Endothelial cell of umbilical vein (primary cell): ENCODE measurements around the gene TUBB4B. TPM values are rescaled to one million over a fixed set of nuclear protein-coding genes. Genes with fewer than 3 reads are reported as not detected.
A peak's percentile ranks its signal among the peaks of the same experiment; 100 is the strongest.

Source experiments
- BruUV-seq: library from RNA; stranded (reverse); fragments of 400-500 nt; replicated peaks from 2 replicates; lab custom pipeline; 2021; lab: Mats Ljungman, UMichigan
- CTCF ChIA-PET: fragments of 300-600, 350-600 bp; sonication (Branson Sonifier 250); formaldehyde crosslinking; loops from one replicate; lab custom pipeline; 2021; ENCODE audit warnings: antibody characterized with exemption, inconsistent platforms; lab: Charles Lee
- POLR2A ChIA-PET: fragments of 300-600, 350-600 bp; sonication (Branson Sonifier 250); formaldehyde crosslinking; loops from one replicate; lab custom pipeline; 2021; ENCODE audit warnings: antibody characterized with exemption, inconsistent platforms; lab: Charles Lee
- DNase-seq: peaks from one replicate; pipeline ENCODE4 v3.0.0-alpha.2; 2011; ENCODE audit warnings: low read depth, low spot score
- FAIRE-seq: peaks from 2 replicates; lab custom pipeline; 2011; peaks lifted over from hg19 to GRCh38; lab: Jason Lieb, UNC
- H2AFZ ChIP-seq: 2 replicates; pipeline ENCODE4 v1.6.0; 2012; ENCODE audit warnings: low read depth, low read length, control low read depth, inconsistent platforms
- H3K27ac ChIP-seq: 2 replicates; pipeline ENCODE4 v1.5.1; 2011; ENCODE audit warnings: low read depth, mild to moderate bottlenecking, control low read depth, low read length, moderate library complexity; ENCODE audit not compliant: insufficient read depth
- H3K27me3 ChIP-seq, 2 experiments: 2 replicates each; pipeline versions ENCODE4 v1.6.0 to v1.6.1; 2011; ENCODE audit warnings: low read length in 2 of 2, mixed read lengths in 1 of 2; ENCODE audit not compliant: control insufficient read depth in 2 of 2, insufficient read depth in 2 of 2
- H3K36me3 ChIP-seq, 2 experiments: 2 replicates in 1 of 2; 3 replicates in 1 of 2; pipeline ENCODE4 v1.5.1; 2011; ENCODE audit warnings: low read length in 2 of 2, mild to moderate bottlenecking in 1 of 2, moderate library complexity in 1 of 2; ENCODE audit not compliant: control insufficient read depth in 2 of 2, insufficient read depth in 2 of 2; ENCODE audit errors: extremely low read depth in 1 of 2
- H3K4me1 ChIP-seq: 3 replicates; pipeline ENCODE4 v1.5.1; 2011; ENCODE audit warnings: mild to moderate bottlenecking, low read length; ENCODE audit not compliant: control insufficient read depth, insufficient read depth; ENCODE audit errors: extremely low read depth
- H3K4me2 ChIP-seq: 2 replicates; pipeline ENCODE4 v1.6.1; 2011; ENCODE audit warnings: low read length, control low read depth, mixed read lengths; ENCODE audit not compliant: insufficient read depth
- H3K4me3 ChIP-seq, 3 experiments: fragments of 200-600 bp in 1 of 3; sonication (generic), shearing (Covaris generic) in 1 of 3; replicated peaks in 1 of 3; 2 replicates each; pipeline ENCODE4 v1.5.1; 2011 to 2016; ENCODE audit warnings: control low read depth in 3 of 3, low read length in 3 of 3, mild to moderate bottlenecking in 2 of 3, inconsistent platforms in 1 of 3, low read depth in 1 of 3, moderate library complexity in 1 of 3; ENCODE audit not compliant: insufficient read depth in 1 of 3
- H3K79me2 ChIP-seq: 2 replicates; pipeline ENCODE4 v1.6.0; 2012; ENCODE audit warnings: low read length, inconsistent platforms; ENCODE audit not compliant: control insufficient read depth, insufficient read depth
- H3K9ac ChIP-seq: replicated peaks from 2 replicates; pipeline ENCODE3; 2011; ENCODE audit warnings: low read length, control low read depth; ENCODE audit not compliant: insufficient read depth; ENCODE audit errors: extremely low read depth
- H3K9me1 ChIP-seq: replicated peaks from 3 replicates; pipeline ENCODE4 v1.6.0; 2011; ENCODE audit warnings: mild to moderate bottlenecking, low read length; ENCODE audit not compliant: control insufficient read depth, insufficient read depth; ENCODE audit errors: extremely low read depth
- H3K9me3 ChIP-seq: replicated peaks from 2 replicates; pipeline ENCODE4 v1.5.1; 2012; ENCODE audit warnings: low read length, inconsistent platforms; ENCODE audit not compliant: control insufficient read depth, insufficient read depth
- H4K20me1 ChIP-seq: replicated peaks from 2 replicates; pipeline ENCODE3; 2011; ENCODE audit warnings: mild to moderate bottlenecking, low read length; ENCODE audit not compliant: control insufficient read depth, insufficient read depth; ENCODE audit errors: extremely low read depth
- EZH2 ChIP-seq: IDR thresholded peaks from 2 replicates; pipeline ENCODE4 v1.6.1; 2012; ENCODE audit warnings: borderline replicate concordance, low read depth, mild to moderate bottlenecking, moderate library complexity, low read length, inconsistent platforms; ENCODE audit not compliant: severe bottlenecking
- FOS ChIP-seq: IDR thresholded peaks from 2 replicates; pipeline ENCODE4 v1.6.1; 2011; ENCODE audit warnings: mild to moderate bottlenecking, low read length, moderate library complexity, borderline replicate concordance; ENCODE audit not compliant: insufficient read depth
- GATA2 ChIP-seq: IDR thresholded peaks from 2 replicates; pipeline ENCODE4 v1.7.0; 2011; ENCODE audit warnings: low read depth, mild to moderate bottlenecking, moderate library complexity, mixed read lengths, low read length; ENCODE audit not compliant: insufficient read length, insufficient read depth
- MYC ChIP-seq: IDR thresholded peaks from one replicate; pipeline ENCODE4 v1.6.1; 2011; ENCODE audit warnings: mild to moderate bottlenecking, low read depth, low read length
- POLR2AphosphoS5 ChIP-seq: IDR thresholded peaks from 2 replicates; pipeline ENCODE4 v1.6.1; 2012; ENCODE audit warnings: low read depth, mild to moderate bottlenecking, control low read depth, low read length, moderate library complexity; ENCODE audit not compliant: insufficient read depth
- dilution Hi-C: fragments of 300-500 bp; cut with MboI; formaldehyde crosslinking; loops from one replicate; pipeline ENCODE4 v1.15.0; 2019; ENCODE audit warnings: low sequenced_read_pairs; ENCODE audit not compliant: extremely low pct_ligation_motif_present
- intact Hi-C: fragments of 100-400 bp; cut with micrococcal nuclease; formaldehyde crosslinking; loops from one replicate; pipeline ENCODE4 v1.10.0; 2022
- polyA plus RNA-seq, 4 experiments: library from polyadenylated mRNA; depleted of rRNA in 3 of 4; stranded (reverse) in 3 of 4; unstranded in 1 of 4; fragments of >200 nt; gene quantifications; 2 replicates each; pipeline versions ENCODE4 v1.2.1 to v1.2.3, GENCODE V29; 2011 to 2012; ENCODE audit warnings: missing spikeins in 1 of 4
- total RNA-seq: library from RNA; stranded (reverse); gene quantifications from 2 replicates; pipeline ENCODE4 v1.2.3, GENCODE V29; 2021
- TF ChIP-seq, protein P1 (sequence below), 2 donors: IDR thresholded peaks; 1 replicate in 1 of 2; 2 replicates in 1 of 2; pipeline ENCODE4 v1.5.1; 2011; ENCODE audit warnings: low read length in 2 of 2, mild to moderate bottlenecking in 2 of 2, moderate library complexity in 2 of 2, control low read depth in 1 of 2, inconsistent platforms in 1 of 2, low read depth in 1 of 2; ENCODE audit not compliant: insufficient read depth in 1 of 2; ENCODE audit errors: extremely low read depth in 1 of 2
- TF ChIP-seq, protein P2 (sequence below): IDR thresholded peaks from 2 replicates; pipeline ENCODE4 v1.6.1; 2011; ENCODE audit not compliant: insufficient read depth, insufficient read length

Gene TUBB4B
- total and polyA plus RNA-seq, 2 donors (not counting 3 experiments of a cell fraction or from before 2014, with no cell fraction given) = 418 to 558 TPM

DNA sequence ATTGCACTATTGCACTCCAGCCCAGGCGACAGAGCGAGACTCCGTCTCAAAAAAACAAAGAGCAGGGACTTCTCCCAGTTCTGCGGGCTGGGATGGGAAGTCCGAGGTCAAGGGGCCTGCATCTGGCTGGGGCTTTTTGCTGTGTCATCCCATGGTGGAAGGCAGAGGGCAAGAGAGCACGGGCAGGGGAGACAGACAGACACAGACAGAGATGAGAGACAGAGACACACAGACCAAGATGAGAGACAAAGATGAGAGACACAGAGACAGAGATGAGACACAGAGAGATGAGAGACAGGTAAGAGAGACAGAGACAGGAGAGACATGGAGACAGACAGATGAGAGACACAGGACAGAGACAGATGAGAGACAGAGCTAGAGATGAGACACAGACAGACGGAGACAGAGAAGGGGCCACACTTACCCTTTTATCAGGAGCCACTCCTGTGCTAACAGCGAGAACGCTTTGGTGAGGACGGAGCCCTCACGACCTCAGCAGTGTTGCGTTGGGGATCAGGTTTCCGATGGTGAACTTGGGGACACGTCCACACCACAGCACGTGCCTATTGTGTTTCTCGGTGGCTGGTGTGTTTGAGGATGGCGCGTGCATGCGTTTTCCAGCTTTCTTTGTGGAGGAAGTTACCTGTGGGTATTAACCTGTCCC, 27.6 kb downstream of the TUBB4B start:
- TF ChIP-seq FOS (no peak), MYC (no peak), EZH2 (no peak), POLR2AphosphoS5 (peak; percentile 57), GATA2 (no peak)
- TF ChIP-seq, protein P1, sequence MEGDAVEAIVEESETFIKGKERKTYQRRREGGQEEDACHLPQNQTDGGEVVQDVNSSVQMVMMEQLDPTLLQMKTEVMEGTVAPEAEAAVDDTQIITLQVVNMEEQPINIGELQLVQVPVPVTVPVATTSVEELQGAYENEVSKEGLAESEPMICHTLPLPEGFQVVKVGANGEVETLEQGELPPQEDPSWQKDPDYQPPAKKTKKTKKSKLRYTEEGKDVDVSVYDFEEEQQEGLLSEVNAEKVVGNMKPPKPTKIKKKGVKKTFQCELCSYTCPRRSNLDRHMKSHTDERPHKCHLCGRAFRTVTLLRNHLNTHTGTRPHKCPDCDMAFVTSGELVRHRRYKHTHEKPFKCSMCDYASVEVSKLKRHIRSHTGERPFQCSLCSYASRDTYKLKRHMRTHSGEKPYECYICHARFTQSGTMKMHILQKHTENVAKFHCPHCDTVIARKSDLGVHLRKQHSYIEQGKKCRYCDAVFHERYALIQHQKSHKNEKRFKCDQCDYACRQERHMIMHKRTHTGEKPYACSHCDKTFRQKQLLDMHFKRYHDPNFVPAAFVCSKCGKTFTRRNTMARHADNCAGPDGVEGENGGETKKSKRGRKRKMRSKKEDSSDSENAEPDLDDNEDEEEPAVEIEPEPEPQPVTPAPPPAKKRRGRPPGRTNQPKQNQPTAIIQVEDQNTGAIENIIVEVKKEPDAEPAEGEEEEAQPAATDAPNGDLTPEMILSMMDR (IDR thresholded peaks at IDR 0.05; ENCODE audit: extremely low read depth in 1 of 2, insufficient read depth in 1 of 2, low read depth in 1 of 2, low read length in 2 of 2) = no peak
- TF ChIP-seq, protein P2, sequence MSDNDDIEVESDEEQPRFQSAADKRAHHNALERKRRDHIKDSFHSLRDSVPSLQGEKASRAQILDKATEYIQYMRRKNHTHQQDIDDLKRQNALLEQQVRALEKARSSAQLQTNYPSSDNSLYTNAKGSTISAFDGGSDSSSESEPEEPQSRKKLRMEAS = no peak
- peak overlapping the region; percentile 47 for H3K27ac ChIP-seq
- no peaks in the 10 kb centered on the region for H3K79me2 ChIP-seq
- H3K36me3 ChIP-seq = peaks cover 0 to 40% of the 10 kb centered on the region in 2 experiments
- TSS peak; percentile 37 for BruUV-seq
- ChIA-PET POLR2A (interaction anchor here (0.8 to 1.4 kb wide), 2 partner anchors 26 to 28 kb away, joined by 5 to 7 read pairs; partner anchors contain the start of gene TUBB4B), CTCF (interaction anchor here (0.9 to 1.3 kb wide), 3 partner anchors 14 to 32 kb away, joined by 3 to 9 read pairs (median 3); partner anchors contain the start of gene NELFB)
- H3K9ac ChIP-seq = no peak overlapping the region
- H3K4me1 ChIP-seq = peaks cover 22% of the 10 kb centered on the region
- intact Hi-C loops = loop anchor here (1.0 to 2.0 kb wide), 3 partner anchors 9 to 68 kb away; partner anchors contain the start of genes NELFB, TOR4A and TPRN
- no peak overlapping the region for H3K4me3 ChIP-seq
- no peaks in the 10 kb centered on the region for H3K9me1 ChIP-seq
- dilution Hi-C loops = no loop called here
- FAIRE-seq = peak; percentile 85
- H3K9me3 ChIP-seq = no peaks in the 10 kb centered on the region
- peak; percentile 51 for DNase-seq
- no peaks in the 10 kb centered on the region for H3K27me3 ChIP-seq
- no peak overlapping the region for H3K4me2 ChIP-seq
- H2AFZ ChIP-seq = no peak overlapping the region
- no peaks in the 10 kb centered on the region for H4K20me1 ChIP-seq
